ENCODE results near the gene ZNF777.

GRCh38 chr7:149497467-149498261 is 36.8 kb upstream of the ZNF777 start, which contains the start of gene ZNF746:
- TF ChIP-seq RAD21 (IDR thresholded peaks at IDR 0.05; ENCODE audit: low read depth): peak; percentile 54; the same call in 1 of the 2 replicates
- no peak for TF ChIP-seq TEAD4 (IDR thresholded peaks at IDR 0.05)
- no peak for TF ChIP-seq REST (IDR thresholded peaks at IDR 0.05; ENCODE audit: low read depth)
- no peak for TF ChIP-seq CEBPB (IDR thresholded peaks at IDR 0.05)
- TF ChIP-seq CREB1 (IDR thresholded peaks at IDR 0.05; ENCODE audit: low read depth): no peak
- TF ChIP-seq MAX (IDR thresholded peaks at IDR 0.05): peak; percentile 44; the same call in 1 of the 2 replicates
- peak; percentile 88; the same call in 1 of the 2 replicates for TF ChIP-seq ZBTB7A (IDR thresholded peaks at IDR 0.05; ENCODE audit: low read depth)
- no peak for TF ChIP-seq EGR1 (IDR thresholded peaks at IDR 0.05)
- no peak for TF ChIP-seq TAF1 (IDR thresholded peaks at IDR 0.05; ENCODE audit: low read depth)
- no peak for TF ChIP-seq USF1 (IDR thresholded peaks at IDR 0.05)
- TF ChIP-seq NFIC (IDR thresholded peaks at IDR 0.05): no peak
